NCI-H2081 treated with DMSO at 0.1 percent for 48 hours (cell line): ENCODE results near the gene ITPR2.
"Not testable (repeated sequence)": the region's sequence is repeated elsewhere in the genome, so short reads cannot be mapped to it uniquely, and the experiment has no call there.

Experiments
- DNase-seq: peaks from one replicate; lab custom pipeline; 2025; lab: John Stamatoyannopoulos, UW

The ITPR2 gene

DNA sequence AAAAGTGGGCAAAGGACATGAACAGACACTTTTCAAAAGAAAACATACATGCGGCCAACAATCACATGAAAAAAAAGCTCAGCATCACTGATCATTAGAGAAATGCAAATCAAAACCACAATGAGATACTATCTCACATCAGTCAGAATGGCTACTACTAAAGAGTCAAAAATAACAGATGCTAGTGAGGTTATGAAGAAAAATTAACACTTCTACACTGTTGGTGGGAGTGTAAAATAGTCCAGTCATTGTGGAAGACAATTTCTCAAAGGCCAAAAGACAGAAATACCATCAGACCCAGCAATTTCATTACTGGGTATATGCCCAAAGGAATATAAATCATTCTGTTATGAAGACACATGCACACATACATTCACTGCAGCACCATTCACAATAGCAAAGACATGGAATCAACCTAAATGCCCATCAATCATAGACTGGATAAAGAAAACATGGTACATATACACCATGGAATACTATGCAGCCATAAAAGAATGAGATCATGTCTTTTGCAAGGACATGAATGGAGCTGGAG is 103.8 kb downstream of the ITPR2 start:
- DNase-seq, result not testable (repeated sequence)

DNA sequence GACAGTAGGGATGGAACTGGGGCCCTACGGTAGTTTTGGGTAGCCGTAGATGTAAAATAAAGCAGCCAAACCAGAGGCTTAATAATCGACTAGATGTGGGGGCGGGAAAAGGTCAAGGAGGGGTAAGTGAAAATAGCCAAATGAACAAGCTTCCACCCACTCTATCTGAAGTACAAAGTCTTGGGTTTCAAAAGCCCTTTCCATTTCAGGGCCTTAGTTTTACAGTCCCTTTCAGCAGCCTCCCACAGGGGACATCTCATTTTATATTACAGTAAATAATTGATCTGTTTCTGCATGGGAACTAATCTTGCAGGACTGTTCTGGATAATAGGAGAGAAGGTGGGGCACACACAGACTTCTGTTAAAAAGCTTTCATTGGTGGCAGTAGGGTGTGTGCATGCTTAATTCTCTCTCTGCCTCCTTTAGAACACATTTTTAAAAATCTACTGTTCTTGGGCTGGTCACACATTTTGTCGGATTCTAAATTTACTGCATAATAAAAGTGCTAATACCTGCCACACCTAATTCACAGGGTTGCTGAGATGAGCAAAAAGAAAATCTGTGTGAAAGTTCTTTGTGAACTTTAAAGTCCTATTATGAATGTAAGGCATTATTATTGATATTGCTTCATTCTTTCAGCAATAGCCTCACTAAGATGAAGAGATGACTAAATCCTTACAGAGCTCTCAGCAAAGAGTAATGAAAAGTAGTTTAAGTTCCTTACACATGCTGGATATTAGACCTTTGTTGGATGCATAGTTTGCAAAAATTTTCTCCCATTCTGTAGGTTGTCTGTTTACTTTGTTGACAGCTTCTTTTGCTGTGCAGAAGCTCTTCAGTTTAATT is 104.6 kb downstream of the ITPR2 start:
- no peak for DNase-seq

DNA sequence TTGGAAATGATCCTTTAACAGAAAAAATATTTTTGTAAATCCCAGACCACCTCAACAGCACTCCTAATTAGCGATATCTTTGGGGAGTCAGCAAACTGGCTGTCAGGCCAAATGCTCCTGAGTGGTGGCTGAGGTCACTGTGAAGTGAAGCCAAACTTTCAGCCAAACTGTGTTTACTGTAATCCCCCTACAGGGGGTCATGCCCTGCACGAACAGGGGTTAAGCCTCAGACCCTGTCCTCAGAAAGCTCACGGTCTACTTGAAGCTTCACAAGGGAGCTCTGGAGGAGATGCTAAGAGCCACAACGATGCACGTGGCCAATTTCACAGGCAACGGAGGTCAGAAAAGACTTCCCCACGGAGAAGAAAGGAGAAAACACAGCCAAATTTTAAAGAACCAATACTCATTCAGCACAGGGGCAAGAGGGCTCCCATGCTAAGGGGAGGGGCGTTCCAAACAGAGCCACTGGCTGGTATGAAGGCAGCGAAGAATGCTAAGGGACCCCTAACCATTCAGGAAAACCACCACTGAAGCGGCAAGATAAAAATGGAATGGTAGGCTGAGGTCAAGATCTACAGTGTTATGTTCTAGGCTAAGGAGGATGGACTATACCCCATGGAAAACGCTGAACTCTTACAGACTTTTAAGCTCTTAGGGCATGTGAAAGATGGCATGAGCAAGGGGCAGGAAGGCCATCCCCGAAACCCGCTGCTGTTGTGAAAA is 105.4 kb downstream of the ITPR2 start:
- DNase-seq, result no peak

DNA sequence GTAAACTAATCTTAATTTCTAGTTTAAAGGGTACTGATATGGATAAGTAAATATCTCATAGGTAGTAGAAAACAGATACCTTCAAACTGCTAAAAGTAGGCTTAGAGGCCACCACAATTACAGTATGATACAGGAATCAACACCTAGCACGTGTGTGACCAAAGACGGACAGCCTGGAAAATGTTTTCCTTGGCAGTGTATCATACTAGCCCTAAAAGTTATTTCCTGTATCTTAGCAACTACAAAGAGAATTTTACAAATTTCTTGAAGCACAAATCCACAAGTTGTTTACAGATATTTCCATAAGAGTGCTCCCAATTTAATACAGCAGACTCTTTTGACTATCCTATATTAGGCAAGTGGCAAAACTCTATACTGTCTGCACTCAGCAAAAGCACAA is 106.0 kb downstream of the ITPR2 start:
- no peak for DNase-seq

DNA sequence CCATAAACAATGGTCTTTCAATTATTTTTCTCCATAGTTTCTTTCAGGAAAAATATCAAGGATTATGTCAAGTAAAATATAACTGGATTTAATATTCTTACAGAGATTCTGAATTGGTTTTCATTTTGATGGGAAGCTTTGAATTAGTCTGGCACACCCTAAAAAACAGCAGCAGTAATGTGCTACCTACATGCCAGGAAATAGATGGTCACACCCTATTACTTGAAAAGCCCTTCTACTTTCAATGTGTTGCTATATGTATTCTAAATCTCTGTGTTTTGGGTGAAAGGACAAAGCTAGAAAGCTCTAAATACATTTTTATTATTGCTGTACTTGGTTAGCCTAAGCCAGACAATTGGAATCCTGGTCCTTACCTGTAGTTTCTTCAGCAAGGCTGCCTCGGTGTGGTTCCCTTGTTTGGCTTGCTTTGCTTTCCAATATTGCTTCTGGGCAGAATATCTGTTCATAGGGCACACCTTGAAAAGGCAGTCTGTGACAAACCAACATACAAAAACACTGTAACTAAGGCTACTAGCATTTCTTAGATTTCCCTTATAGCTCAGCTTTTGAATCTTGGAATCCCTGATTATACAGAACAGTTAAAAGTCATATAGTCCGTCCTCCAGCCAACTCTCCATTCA is 107.6 kb downstream of the ITPR2 start:
- no peak for DNase-seq

DNA sequence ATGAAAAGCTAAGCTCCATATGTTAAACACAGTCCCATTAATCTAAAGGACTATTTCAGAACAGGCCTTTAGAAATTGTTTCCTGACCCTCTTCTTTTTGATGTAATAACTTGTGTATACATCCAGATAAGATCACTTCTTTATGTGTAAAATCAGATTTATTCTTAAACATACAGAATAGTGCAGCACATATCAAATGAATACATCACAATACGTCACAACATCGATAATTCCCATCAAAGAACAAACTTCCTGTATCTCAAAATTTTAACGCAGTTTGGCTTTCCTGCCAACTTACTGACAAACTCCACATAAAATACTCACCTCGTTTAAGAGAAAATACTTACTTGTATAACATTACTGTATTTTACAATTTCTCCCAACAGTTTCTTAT is 108.7 kb downstream of the ITPR2 start:
- no peak for DNase-seq

DNA sequence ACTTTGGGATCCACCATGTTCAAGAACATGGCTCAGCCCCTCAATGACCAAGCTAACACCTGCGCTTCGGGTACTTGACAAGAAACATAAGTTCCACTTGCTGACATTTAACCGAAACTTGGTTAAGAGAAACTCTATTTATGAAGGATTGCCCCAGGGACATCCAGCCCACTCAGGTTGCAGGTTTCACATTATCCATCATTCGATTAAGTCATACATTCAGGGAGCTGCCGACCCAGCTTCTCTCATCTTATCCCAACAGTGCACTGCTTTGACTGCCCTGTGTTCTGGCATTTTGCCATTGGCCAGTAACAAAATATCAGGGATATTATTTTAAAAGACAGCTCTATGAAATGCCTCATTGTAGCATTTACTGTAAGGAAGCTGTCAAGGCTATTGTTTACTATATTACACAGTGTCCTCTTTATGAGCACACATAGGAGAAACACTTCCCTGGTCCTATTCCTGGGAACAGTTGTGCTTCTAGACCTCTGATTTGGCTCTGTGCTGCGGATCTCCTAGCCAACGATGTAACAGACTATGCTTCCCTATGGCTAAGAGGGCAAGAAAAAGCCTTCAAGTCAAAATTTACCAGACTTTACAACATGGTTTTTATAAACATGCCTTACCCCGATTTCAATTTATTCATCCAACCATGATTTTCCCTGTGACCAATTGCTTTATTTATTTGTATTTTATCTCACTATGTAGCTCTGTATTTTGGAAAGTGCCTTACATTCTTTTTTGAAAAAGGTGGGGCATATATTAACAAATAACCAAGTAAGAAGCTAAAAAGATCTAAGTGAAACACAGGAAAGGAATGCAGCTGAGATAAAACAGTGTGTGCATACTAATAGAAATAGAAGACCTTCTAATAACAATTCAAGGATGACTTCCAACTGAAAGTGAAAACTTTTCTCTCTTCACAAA is 109.3 kb downstream of the ITPR2 start:
- DNase-seq, result no peak

DNA sequence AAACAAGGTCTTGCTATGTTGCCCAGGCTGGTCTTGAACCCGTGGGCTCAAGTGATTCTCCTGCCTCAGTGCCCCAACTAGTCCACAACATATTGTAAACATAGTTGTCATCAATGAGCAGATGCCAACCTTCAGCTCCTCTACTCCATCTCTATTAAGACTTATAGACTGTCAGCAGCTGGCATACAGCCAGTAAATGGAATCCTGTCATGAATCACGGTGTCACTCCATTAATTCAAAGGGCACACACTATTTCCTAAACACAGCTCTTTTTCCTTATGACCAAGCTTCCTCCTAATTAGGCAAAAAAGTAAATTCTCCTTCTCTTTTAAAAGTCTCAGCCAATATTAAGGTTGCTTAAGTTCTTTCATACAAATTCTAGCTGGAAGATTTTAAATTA is 111.2 kb downstream of the ITPR2 start:
- no peak for DNase-seq

DNA sequence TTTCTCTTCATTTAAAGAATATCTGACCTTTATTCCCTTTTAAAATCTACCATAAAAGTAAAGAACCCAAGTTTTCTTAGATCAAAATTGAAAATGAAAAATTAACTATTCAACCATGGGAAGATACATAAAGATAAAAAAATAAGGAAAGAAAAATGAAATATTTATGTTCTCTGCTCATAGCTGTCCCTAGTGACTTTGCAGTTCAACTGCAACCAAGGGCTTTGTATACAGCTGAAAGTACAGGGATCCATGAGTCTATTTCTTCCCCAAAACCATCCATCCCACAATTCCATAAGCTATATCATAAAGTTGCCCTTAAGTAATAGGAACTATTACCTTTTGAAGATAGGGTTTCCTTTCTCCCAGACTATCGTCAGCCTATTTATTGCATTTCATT is 113.1 kb downstream of the ITPR2 start:
- no peak for DNase-seq

DNA sequence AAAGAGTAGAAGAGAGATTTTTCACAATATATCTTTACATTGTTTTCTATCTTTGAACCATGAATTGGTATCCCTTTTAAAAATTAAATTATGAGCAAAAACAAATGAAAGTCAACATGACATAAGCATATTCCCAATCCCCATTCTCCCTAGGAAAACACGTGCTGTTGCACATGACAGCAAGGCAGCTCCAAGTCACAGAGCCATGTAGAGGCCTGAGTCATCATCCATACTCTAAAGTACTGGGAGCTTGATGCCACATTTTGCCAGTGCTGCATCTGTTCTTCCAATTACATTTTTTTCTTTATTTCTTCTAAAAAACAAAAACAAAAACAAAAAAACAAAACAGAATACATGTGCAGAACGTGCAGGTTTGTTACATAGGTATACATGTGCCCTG is 115.2 kb downstream of the ITPR2 start:
- no peak for DNase-seq

DNA sequence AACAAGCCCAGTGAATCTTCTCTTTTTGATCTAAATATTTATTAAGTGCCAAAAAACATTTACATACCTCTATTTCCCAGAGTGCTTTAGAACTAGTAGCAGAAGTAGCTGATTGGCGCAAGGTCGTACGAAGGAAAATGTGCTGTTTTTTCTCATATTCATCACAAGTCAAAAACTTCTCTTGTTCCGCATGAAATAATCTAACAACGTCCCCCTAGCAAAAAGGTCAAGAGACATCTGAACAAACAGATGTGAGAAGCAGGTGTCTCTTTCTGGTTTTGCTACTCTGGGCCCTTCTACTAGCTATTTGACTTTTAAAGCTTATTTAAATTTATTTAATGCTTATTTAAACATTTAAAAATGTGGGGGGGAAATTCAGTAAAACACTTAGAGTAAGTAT is 117.8 kb downstream of the ITPR2 start:
- DNase-seq, result no peak

DNA sequence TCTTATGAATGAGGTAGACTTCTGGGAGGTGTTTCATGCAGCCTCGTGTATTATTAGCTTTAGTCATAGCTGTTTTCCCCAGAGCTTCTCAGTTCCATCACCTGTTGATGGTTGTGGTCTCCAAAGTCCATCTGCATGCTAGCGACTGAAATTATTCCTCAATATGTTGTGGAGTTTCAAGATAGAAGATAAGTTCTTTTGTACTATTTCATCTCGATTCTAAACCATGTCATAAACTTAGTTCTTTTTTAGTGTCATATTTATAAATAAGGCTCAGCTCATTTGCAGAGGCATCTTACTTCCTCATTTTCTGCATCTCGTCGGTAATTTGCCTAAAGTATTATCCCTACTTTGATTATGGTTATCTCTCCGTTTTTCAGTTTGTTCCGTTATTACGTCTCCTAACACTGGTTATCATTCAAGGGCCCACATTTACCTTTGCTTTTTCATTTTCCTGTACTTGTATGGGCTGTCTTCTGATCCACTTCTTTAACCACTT is 119.1 kb downstream of the ITPR2 start:
- DNase-seq, result no peak

DNA sequence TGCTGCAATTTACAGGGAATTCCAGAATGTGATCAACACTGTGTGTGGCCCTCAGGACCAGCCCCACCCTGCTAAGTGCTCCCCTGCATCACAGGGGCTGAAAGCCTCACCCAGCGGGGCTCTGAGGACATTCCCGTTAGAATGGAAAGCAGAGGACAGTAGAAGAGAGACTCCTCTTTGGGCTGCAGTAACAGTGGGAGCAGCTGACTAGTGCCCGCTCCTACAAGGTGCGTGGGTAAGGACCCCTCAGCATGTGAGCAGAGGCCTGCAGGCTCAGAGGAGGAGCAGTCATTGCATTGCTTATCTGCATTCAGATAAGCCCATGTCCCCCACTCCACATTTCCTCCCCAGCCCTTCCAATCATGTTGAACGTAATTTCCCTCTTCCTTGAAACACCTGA is 120.1 kb downstream of the ITPR2 start:
- no peak for DNase-seq

DNA sequence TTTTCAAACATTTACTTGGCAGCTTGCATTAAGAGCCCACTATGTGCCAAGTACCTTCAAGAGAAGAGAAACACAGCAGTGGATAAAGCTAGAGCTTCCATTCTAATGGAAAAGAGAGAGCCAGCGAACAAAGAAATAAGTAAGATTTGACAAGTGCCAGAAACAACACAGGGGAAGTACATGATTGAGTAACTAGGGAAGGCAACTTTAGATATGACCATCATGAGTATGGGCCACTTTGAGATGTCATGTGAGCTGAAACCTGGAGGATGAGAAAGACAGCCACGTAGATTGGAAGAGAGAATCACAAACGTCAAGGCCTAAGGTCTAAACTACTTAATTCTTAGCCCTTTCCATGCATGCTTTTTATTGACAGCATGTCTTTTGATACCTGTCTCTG is 121.4 kb downstream of the ITPR2 start:
- DNase-seq, result no peak

DNA sequence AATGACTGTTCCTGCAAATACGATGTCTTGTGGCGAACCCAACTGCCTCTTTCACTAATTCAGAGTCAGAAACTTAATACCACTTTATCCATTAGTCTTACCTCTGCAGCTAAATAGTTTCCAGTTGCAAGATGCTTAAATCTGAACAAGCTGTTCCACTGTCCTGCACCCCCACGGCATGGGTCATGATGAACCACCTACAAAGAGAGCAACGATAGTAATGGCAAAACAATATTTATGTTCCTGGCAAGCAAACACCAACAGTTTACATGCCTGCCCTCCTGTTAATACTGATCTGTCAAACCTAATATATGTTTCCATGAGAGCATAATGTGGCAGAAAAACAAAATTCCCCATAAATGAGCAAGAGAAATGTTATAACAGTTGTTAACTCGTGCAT is 121.9 kb downstream of the ITPR2 start:
- no peak for DNase-seq

DNA sequence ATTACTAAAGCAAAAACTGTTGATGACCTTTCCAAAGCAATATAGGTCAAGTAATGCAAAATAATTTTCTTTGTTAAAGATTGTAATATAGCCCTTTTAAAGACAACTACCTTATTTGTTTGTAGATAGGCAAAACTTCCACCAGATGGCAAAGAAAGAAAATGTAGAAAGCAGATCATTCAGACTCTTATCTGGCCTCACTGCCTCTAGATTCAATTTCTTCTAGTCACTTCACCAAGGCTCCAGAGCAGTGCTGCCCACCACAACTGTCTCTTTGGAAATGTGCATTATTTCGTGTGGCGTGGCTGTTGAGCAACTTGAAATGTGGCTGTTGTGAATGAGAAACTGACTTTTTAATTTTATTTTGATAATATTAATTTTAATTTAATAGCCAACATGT is 127.1 kb downstream of the ITPR2 start:
- DNase-seq, result no peak

DNA sequence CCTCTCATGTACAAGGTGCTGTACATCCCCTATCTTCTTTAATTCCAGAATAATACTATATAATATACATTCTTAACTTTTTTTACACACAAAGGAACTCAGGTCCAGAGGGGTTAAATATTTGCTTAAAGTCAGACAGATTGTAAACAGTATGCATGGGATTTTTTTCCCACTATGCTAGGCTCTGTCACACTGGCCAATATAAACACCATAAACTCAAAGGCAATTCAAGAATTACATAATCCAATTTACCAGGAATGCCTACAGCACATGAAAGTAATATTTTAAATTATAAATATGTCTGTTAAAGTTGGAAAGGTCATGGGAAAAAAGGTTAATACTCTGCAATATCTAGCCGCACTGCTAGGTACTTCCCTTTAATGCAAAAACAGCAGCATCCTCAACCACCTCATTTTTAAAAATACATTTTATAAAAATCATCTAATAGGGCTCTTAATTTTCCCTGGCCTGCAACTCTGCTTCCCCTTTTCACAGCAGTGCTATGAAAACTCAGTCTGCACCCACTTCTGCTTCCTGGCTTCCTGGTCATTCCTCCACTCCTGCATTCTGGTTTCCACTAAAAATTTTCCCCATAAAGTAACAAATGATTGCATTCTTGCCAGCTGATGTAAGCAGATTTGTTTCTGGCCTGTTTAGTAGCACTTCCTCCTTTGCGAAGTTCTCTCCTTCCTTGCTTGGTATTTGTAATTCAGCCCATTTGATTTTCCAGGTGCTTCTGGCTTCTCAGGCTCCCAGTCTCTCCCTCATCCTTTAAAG is 128.1 kb downstream of the ITPR2 start:
- no peak for DNase-seq

DNA sequence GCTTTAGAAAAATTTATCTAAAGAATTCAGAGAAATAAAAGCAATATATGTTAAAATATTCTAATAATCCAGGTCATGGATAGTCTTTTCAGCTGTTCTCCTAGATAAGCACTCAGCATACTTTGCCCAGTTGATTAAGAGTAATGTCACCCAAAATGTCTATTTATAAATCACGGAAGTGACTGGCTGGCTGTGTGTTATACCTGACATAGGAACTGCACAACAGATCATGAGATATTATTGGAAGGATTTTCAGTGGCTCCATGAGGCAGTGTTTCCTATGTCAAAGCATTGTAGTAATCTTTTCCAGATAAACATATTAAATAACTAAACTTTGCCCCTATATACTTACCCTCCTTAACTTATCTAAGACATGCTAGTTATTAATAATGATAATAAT is 128.8 kb downstream of the ITPR2 start:
- DNase-seq, result no peak

DNA sequence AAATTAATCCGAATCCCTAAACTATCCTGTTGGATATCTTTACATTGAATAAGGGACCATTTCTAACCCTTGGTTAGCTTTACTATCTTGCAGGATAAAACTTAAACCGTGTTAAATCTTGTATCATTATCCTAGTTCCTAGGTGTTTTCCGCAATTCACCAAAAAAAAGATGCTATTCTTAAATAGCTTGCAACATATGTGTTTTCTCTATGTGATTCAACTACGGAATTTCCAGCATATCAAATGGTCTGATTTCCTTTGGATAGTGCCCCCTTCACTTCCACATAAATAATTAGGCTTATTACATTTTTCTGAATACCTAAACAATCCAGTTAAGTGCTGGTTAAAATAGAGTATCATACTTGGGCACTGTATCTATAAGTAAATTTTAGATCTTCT is 130.3 kb downstream of the ITPR2 start:
- no peak for DNase-seq

DNA sequence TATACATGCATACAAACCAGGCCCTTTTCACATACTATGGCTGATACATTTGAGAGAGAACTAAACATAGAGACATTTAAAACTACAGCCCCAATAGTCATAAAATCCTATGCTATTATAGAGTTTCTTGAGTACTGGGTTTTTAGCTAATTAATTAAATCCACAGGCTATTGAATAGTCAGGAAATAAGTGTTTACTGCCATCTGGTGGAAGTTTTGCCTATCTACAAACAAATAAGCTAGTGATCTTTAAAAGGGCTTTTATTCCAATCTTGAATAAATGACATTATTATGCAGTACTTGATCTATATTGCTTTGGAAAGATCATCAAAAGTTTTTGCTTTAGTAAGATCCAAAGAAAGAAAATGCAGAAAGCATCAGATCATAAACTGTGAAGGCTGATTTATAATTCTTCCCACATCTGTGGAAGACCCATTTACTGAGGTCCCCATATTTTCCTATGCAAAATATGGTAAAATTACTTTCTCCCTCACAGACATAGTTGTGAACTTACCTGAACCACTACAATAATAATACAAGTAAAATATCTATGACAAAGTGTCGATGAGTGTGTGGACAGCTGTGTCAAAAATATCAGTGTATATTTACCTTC is 131.3 kb downstream of the ITPR2 start:
- peak; percentile 67 for DNase-seq
